Stomach (tissue), 4 donors: Measurements from ENCODE around the gene CDK5.

Source experiments
- EP300 ChIP-seq: sonication (generic); formaldehyde crosslinking; IDR thresholded peaks from one replicate; pipeline ENCODE4 v1.6.1; 2017; ENCODE audit warnings: antibody characterized with exemption
- TF ChIP-seq, protein P1 (sequence below), 7 experiments: fragments of 450-650 bp in 4 of 7; fragments of 200-600 bp in 3 of 7; sonication (generic) in 3 of 7; IDR thresholded peaks; one replicate each; pipeline ENCODE4 v1.5.1; 2016 to 2019; ENCODE audit warnings: antibody characterized with exemption in 7 of 7, control low read depth in 2 of 7, mild to moderate bottlenecking in 1 of 7

DNA sequence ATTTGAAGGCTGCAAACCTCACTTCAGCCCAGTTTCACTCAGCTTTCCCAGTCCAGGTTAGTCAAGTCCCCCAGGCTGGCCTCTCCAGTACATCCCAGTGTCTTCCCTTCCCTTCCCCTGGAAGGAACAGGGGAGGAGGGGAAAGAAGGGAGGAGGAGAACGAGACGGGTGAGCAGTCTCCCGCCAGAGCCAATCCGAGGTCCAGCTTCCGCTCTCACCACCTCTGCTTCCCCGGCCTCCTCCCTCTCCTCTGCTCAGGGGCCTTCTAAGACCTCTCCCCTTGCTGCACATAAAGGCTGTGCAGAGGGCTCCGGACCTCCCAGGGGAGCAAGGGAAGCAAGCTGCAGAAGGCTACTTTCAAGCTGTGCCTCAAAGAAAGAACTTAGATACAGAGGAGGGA is 37.5 kb downstream of the CDK5 start:
- TF ChIP-seq, protein P1, sequence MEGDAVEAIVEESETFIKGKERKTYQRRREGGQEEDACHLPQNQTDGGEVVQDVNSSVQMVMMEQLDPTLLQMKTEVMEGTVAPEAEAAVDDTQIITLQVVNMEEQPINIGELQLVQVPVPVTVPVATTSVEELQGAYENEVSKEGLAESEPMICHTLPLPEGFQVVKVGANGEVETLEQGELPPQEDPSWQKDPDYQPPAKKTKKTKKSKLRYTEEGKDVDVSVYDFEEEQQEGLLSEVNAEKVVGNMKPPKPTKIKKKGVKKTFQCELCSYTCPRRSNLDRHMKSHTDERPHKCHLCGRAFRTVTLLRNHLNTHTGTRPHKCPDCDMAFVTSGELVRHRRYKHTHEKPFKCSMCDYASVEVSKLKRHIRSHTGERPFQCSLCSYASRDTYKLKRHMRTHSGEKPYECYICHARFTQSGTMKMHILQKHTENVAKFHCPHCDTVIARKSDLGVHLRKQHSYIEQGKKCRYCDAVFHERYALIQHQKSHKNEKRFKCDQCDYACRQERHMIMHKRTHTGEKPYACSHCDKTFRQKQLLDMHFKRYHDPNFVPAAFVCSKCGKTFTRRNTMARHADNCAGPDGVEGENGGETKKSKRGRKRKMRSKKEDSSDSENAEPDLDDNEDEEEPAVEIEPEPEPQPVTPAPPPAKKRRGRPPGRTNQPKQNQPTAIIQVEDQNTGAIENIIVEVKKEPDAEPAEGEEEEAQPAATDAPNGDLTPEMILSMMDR (IDR thresholded peaks at IDR 0.05), result no peak
- TF ChIP-seq EP300, result no peak
